ENCODE results near the gene NBEAL1.
"Not testable (repeated sequence)": the region's sequence is repeated elsewhere in the genome, so short reads cannot be mapped to it uniquely, and the experiment has no call there.

Gene NBEAL1

DNA sequence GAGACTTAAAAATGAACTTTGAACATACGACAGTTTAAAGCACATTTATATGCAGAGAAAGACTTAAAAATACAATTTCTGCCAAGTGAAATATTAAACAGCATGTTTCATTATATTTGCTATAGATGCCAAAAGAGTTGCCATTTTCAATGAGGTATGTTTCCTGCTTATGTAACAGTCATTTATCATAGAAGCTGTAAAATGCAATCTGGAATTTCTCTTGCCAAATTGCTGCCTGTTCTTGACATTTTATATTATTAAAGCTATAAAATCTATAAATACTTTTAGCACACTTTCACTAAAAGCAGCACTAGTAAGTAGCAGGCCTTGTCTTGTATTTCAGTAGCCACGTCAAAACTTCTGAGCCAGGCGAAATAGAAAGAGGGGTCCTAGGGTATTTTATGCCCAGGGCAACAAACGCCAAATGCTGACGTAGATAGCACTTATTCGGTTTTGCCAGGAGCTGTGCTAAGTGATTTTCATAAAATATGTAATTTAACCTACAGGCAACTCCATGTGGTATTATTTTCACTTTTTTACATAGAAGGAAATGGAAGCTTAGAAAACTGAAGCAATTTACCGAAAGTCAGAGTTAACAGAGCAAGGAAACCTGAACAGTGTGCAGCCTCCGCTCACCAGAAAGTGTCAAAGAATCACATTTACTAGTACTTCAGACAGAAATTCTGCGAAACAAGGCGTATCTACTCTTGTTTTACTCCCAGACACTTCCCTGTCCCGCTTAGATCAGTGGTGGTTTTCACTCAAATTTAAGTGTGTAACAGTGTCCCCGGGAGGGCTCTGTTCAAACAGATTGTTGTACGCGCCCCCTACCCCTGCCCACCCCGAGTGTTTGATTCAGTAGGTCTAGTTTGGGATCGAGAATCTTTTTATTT, 222.9 kb downstream of the NBEAL1 start:
- DNase-seq, result no peak

DNA sequence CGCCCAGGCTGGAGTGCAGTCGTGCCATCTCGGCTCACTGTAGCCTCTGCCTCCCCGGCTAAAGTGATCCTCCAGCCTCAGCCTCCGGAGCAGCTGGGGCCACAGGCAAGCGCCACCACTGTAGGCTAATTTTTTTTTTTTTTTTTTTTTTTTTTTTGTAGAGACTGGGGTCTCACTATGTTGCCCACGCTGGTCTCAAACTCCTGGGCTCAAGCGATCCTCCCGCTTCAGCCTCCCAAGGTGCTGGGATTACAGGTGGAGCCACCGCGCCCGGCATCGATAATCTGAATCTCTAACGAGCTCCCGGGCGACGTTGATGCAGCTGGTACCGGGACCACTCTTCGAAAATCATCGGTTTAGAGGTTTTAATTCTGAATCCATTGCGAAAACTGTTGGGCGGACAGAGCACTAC, 223.6 kb downstream of the NBEAL1 start:
- no peak for DNase-seq

DNA sequence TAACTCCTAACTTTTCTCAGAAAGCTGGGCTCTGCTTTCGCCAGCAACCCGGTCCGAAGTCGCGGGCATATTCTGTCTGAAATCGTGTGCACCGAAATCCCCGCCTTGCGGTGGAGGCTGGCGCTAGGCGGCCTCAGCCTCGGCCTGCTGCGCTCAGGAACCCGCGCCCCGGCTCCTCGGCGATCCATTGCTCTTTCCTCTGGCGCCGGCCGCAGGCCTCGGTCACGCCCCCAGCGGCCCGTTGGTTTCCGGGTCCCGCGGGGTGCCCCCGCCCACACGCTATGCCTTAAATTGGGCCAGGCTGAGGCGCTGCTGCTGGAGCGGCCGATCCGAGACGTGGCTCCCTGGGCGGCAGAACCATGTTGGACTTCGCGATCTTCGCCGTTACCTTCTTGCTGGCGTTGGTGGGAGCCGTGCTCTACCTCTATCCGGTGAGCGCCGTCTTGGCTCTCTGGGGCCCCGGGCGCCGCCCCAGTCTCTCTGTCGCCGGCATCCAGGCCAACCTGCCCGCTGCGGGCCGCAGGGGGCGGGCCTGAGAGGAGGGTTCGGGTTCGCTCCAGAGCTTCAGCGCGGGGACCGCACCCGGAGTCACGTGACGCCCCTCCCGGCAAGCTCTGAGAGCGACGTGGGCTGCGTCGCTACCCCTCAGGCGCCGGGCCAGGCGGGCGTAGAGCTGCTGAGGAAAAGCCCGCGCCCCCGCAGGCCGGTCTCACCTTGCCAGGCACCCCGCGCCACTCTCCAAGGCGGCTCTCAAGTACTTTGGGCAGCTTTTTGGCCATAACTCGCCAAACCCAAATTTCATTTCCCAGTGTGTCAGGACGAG, 224.2 kb downstream of the NBEAL1 start, which contains the start of gene CYP20A1:
TSS of gene CYP20A1 (plus strand) at position 315 of the 823 bp plus-strand sequence. CDS start at position 360, 45 bp downstream.
- peak; percentile 87 to 97 (median 92) for DNase-seq

DNA sequence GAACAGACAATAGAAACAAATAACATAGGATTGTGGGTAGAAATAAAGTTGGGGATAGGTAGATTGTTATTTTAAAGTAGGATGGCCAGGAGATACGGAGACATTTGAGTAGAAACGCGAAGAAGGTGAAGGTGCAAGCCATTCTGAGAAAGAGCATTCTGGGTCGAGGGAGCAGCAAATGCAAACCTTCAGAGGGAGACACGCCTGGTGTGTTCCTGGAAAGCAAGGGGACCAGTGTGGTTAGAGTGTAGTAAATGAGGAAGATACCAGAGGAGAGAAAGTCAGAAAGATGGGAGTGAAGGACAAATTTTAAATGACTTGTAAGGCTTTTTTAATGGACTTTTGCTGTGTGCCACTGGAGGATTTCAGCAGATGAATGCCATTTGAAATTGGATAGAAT, 225.8 kb downstream of the NBEAL1 start:
- DNase-seq, result no peak

DNA sequence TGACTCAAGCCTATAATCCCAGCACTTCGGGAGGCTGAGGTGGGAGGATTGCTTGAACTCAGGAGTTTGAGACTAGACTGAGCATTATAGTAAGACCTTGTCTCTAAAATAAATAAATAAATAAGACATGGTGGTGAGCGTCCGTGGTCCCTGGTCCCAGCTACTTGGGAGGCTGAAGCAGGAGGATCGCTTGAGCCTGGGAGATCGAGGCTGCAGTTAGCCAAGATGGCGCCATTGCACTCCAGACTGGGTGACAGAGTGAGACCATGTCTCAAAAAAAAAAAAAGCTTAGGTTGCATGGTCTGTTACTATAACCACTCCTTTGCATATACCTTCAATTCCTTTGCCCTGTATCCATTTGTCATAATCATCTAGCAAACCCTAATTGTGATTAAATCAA, 227.8 kb downstream of the NBEAL1 start:
- no peak for DNase-seq

DNA sequence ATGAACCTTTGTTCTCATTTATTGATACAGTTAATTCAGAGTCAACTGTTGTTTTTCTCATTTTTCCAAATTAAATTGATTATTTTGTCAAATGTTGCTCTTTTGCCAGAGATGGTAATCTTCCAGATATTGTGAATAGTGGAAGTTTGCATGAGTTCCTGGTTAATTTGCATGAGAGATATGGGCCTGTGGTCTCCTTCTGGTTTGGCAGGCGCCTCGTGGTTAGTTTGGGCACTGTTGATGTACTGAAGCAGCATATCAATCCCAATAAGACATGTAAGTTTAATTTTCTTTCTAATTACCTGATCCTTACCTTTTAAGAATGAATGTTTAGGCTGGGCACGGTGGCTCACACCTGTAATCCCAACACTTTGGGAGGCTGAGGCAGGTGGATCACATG, 232.0 kb downstream of the NBEAL1 start:
- no peak for DNase-seq

DNA sequence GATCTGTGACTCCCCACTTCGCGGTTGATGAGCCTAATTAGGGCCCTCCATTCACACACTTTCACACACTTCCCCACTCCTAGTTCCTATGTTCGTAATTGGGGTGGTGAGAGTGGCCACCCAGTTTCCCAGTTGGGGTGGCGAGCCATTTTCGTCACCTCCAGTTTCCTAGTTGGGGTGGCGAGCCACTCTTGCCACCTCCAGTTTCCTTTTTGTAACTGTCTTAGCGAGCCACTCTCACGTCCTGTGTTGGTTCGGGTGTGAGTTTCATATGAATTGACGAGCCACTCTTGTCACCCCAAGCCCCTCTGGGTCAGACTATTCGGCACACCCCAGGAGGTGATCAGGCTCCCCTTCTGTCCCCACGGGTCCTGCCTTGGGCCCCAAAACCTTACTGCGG, 238.1 kb downstream of the NBEAL1 start:
- DNase-seq, result no peak

DNA sequence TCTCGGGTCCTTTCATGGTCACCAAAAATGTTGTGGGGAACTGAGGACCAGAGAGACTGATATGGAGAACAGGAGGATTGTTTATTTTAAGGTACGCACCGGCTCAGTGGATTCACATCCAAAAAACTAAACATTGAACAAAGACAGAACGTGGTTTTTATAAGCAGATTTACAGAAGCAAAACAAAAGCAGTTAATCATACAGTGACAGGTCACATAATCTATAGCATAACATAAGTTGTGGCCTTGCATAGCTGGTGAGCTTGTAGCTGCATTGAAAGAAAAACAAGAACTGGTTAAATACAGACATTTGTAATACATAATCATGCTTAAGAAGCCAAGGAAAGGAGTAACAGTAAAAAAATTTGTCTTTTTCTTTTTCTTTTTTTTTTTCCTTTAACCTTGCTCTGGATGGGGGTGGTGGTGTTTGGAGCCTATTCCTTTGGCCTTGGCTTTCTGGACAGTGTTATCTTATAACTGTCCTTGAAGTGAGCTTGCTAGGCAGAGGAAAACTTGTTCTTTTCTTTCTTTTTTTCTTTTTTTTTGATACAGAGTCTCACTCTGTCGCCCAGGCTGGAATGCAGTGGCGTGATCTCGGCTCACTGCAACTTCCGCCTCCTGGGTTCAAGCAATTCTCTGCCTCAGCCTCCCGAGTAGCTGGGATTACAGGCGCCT, 238.9 kb downstream of the NBEAL1 start:
- not testable (repeated sequence) for DNase-seq

DNA sequence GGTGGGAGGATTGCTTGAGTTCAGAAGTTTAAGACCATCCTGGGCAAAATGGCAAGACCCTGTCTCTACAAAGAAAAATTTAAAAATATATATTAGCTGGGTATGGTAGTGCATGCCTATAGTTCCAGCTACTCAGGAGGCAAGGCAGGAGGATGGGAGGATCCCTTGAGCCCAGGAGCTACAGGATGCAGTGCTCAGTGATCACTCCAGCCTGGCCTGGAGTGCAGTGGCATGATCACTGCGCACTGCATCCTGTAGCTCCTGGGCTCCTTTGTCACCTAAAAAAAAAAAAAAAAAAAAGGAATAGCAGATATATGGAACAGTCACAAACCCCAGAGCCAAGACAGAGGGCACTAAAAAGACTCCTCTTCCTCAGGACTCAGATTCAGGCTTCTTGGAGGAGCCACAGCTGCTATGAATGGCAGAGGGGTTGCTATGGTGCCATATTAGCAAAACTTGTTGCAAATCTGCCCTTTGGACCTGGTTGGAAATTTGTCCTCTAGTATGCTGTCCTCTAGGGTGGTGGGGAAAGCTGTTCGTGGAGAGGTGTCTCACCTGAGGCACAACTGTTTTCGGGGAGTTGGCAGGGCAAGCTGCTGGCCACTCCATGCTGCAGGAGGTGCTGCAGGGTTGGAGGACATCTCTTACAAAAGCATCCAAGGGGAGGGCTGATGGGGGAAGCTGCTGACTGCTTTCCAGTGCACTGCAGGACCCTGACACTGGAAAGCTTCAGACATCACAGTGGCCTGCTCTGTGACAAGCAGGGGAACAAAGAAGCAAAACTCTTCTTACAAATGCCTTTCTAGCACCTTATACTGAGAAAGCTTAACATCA, 246.9 kb downstream of the NBEAL1 start:
- DNase-seq, result no peak

Measured in activated naive CD4-positive, alpha-beta T cell (primary cell).